GM12891 (cell line): ENCODE measurements around the gene EMX1.

Experiments used
- PAX5 ChIP-seq: IDR thresholded peaks from 2 replicates; pipeline ENCODE4 v1.6.1; 2011; ENCODE audit warnings: low read length, moderate library complexity, mild to moderate bottlenecking; ENCODE audit not compliant: insufficient read depth, severe bottlenecking
- POLR2A ChIP-seq: IDR thresholded peaks from 2 replicates; pipeline ENCODE4 v1.6.1; 2011; ENCODE audit warnings: low read depth, low read length, control low read depth
- POLR2AphosphoS5 ChIP-seq: IDR thresholded peaks from 2 replicates; pipeline ENCODE4 v1.6.1; 2011; ENCODE audit warnings: low read depth, low read length, control low read depth
- POU2F2 ChIP-seq: IDR thresholded peaks from 2 replicates; pipeline ENCODE4 v1.6.1; 2011; ENCODE audit warnings: low read depth, mild to moderate bottlenecking, control low read depth, low read length, moderate library complexity
- SPI1 ChIP-seq: IDR thresholded peaks from 2 replicates; pipeline ENCODE4 v1.6.1; 2011; ENCODE audit warnings: low read depth, low read length, control low read depth
- TAF1 ChIP-seq: IDR thresholded peaks from 2 replicates; pipeline ENCODE4 v1.6.1; 2011; ENCODE audit warnings: low read depth, low read length, control low read depth

DNA sequence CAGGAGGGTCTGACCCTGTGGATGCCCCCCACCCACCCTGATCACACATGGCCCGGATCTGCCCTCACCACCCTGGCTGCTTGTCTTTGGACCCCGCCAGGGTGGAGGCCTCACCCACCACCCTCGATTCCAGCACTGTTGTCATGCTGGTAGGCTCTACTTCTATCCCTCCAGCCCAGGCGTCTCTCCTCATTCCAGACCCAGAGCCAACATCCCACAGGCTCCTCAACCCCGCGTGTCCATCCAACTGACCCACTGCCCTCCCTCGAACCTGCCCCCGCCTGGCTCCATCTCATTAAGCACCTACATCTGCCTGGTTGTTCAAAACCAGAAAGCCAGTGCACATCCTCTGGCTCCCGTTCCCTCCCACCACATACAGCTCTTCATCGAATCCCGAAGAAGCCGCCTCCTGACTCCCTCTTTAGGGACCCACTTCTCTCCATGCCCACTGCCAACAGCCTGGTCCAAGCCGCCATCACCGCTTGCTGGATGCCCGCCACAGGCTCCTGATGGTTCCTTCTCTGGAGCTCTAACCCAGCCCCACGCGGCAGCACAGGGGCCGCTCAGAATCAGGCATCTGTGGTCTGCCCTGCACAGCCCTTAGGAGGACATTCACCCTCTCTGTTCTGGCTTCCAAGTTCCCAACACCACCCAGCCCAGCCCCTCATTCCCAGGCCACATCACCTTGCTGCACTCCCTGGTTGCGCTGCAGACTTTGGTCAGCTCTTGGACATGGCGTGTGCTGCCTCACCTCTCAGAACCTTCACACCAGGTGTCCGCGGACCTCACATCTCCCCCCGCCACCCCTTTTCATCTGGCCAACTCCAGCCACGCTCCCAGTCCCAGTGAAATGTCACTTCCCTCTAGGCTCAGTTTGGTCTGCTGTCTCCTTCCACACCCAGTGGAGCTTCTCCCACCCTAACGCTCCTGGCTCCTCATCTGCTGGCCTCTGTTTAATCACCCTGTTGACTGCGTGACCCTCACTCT is 43.0 kb downstream of the EMX1 start:
- TF ChIP-seq POLR2AphosphoS5 (no peak), POLR2A (no peak), TAF1 (no peak), POU2F2 (no peak), PAX5 (no peak), SPI1 (no peak)
